A673 (cell line): ENCODE results near the gene PCDHA4.

Experiments
- EZH2 ChIP-seq: fragments of 200-600 bp; sonication (generic); IDR thresholded peaks from 2 replicates; pipeline ENCODE4 v1.6.1; 2017; ENCODE audit warnings: borderline replicate concordance, low read depth, mild to moderate bottlenecking, mixed read lengths, antibody characterized with exemption, low read length; ENCODE audit not compliant: poor library complexity, severe bottlenecking
- TF ChIP-seq, protein P1 (sequence below): fragments of 300-800, 200-600 bp; sonication (generic); conservative IDR thresholded peaks from 2 replicates; pipeline ENCODE4 v1.5.1; 2017; ENCODE audit warnings: low read depth, mild to moderate bottlenecking, antibody characterized with exemption, low read length, moderate library complexity, mixed read lengths

DNA sequence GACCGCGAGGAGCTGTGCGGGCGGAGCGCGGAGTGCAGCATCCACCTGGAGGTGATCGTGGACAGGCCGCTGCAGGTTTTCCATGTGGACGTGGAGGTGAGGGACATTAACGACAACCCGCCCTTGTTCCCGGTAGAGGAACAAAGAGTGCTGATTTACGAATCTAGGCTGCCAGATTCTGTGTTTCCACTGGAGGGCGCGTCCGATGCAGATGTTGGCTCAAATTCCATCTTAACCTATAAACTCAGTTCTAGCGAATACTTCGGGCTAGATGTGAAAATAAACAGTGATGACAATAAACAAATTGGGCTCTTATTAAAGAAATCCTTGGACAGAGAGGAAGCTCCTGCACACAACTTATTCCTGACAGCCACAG lies 21.5 kb downstream of the PCDHA4 start:
- TF ChIP-seq, protein P1, sequence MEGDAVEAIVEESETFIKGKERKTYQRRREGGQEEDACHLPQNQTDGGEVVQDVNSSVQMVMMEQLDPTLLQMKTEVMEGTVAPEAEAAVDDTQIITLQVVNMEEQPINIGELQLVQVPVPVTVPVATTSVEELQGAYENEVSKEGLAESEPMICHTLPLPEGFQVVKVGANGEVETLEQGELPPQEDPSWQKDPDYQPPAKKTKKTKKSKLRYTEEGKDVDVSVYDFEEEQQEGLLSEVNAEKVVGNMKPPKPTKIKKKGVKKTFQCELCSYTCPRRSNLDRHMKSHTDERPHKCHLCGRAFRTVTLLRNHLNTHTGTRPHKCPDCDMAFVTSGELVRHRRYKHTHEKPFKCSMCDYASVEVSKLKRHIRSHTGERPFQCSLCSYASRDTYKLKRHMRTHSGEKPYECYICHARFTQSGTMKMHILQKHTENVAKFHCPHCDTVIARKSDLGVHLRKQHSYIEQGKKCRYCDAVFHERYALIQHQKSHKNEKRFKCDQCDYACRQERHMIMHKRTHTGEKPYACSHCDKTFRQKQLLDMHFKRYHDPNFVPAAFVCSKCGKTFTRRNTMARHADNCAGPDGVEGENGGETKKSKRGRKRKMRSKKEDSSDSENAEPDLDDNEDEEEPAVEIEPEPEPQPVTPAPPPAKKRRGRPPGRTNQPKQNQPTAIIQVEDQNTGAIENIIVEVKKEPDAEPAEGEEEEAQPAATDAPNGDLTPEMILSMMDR = peak; percentile 53
- TF ChIP-seq EZH2 = no peak
